Measurements from ENCODE around the gene TRIM71. TPM values are rescaled to one million over a fixed set of nuclear protein-coding genes. Genes with fewer than 3 reads are reported as not detected.

The TRIM71 gene
- total RNA-seq, 1 experiment from 2014 or later = 376 TPM

DNA sequence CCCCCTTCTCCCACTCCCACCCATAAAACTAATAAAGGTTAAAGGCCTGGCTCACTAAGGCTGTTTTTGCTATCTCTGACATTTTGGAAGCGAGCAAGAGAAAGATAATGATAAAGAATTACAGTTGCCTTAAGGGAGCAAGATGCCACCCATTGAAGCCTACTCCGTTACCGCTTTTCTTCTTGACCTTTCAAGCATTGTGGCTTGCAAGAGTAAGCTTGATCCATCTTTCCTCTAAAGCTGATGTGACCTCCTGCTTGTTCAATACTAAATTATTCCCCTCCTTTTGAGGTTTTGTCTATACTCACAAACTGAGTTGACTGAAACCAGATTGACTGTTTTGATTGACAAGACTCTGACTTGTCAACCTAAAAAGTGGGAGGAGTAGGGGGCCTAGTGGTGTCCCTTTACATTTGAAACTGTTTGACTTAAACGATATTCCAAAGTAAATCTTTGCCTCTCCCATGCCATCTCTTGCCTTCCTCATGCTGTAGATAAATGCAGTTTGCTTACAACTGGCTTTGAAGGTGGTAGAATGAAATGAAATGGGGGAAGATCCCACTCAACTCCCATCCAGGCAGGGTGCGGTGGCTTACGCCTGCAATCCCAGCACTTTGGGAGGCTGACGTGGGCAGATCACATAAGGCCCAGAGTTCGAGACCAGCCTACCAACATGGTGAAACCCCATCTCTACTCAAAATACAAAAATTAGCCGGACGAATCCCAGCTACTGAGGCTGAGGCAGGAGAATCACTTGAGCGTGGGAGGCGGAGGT is 8.0 kb downstream of the TRIM71 start:
- H2BK120ac ChIP-seq (ENCODE audit: low read depth, low read length, poor library complexity, severe bottlenecking) = no peak overlapping the region
- peaks cover 14% of the 10 kb centered on the region for H3K23me2 ChIP-seq (ENCODE audit: insufficient read length, low read depth, low read length, poor library complexity, severe bottlenecking)
- H3K14ac ChIP-seq (ENCODE audit: insufficient read depth, low read length) = no peak overlapping the region
- no peak for DNase-seq
- no peak overlapping the region for H2AK5ac ChIP-seq (ENCODE audit: insufficient read length, low read length)
- no peak overlapping the region for H4K5ac ChIP-seq (ENCODE audit: insufficient read length, low read depth, low read length)
- WGBS (ENCODE audit: extremely low coverage, insufficient read length, low lambda C conversion rate) = no CpG with 5 or more reads among the region's 12 CpGs
- no peak overlapping the region for H3T11ph ChIP-seq (ENCODE audit: low read length)
- H2BK15ac ChIP-seq (ENCODE audit: low read depth, low read length) = no peak overlapping the region
- no peaks in the 10 kb centered on the region for H4K20me1 ChIP-seq (ENCODE audit: control insufficient read depth, insufficient read depth, insufficient read length)
- peak overlapping the region; percentile 24 to 60 for H3K4me3 Mint-ChIP-seq
- H3K4me1 Mint-ChIP-seq = peaks cover 73 to 85% of the 10 kb centered on the region in 2 experiments
- H2BK20ac ChIP-seq (ENCODE audit: low read depth, low read length, poor library complexity, severe bottlenecking) = no peak overlapping the region
- no peak overlapping the region for H2BK12ac ChIP-seq (ENCODE audit: insufficient read length, low read depth, low read length)
- H3K4me2 ChIP-seq (ENCODE audit: insufficient read depth, insufficient read length, low read length) = no peak overlapping the region
- no peak overlapping the region for H3K27ac ChIP-seq (ENCODE audit: insufficient read length, low read depth, low read length)
- H4K91ac ChIP-seq (ENCODE audit: insufficient read length, low read depth, low read length) = no peak overlapping the region
- H3K9ac ChIP-seq (ENCODE audit: extremely low read depth, insufficient read length, low read length) = no peak overlapping the region
- H3K27ac Mint-ChIP-seq = peak overlapping the region in 2 of 3 experiments; percentile 82 to 95; a peak in 3 of 7 replicates
- H3K4ac ChIP-seq (ENCODE audit: low read depth, low read length) = no peak overlapping the region
- no peak overlapping the region for H3K18ac ChIP-seq (ENCODE audit: insufficient read length, low read depth, low read length)
- TF ChIP-seq, protein P1, sequence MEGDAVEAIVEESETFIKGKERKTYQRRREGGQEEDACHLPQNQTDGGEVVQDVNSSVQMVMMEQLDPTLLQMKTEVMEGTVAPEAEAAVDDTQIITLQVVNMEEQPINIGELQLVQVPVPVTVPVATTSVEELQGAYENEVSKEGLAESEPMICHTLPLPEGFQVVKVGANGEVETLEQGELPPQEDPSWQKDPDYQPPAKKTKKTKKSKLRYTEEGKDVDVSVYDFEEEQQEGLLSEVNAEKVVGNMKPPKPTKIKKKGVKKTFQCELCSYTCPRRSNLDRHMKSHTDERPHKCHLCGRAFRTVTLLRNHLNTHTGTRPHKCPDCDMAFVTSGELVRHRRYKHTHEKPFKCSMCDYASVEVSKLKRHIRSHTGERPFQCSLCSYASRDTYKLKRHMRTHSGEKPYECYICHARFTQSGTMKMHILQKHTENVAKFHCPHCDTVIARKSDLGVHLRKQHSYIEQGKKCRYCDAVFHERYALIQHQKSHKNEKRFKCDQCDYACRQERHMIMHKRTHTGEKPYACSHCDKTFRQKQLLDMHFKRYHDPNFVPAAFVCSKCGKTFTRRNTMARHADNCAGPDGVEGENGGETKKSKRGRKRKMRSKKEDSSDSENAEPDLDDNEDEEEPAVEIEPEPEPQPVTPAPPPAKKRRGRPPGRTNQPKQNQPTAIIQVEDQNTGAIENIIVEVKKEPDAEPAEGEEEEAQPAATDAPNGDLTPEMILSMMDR (conservative IDR thresholded peaks at IDR 0.05) = no peak
- no peaks in the 10 kb centered on the region for H3K27me3 ChIP-seq (ENCODE audit: insufficient read depth, low read length)
- H3K79me2 ChIP-seq (ENCODE audit: insufficient read depth, low read length) = peaks cover 96% of the 10 kb centered on the region
- no peaks in the 10 kb centered on the region for H3K9me3 ChIP-seq (ENCODE audit: control insufficient read depth, low read depth, low read length)
- no peak overlapping the region for H3K56ac ChIP-seq (ENCODE audit: insufficient read length, low read depth, low read length)
- H3K79me1 ChIP-seq (ENCODE audit: insufficient read depth, low read depth, low read length, poor library complexity, severe bottlenecking) = no peaks in the 10 kb centered on the region
- no peak overlapping the region for H4K8ac ChIP-seq (replicated peaks; ENCODE audit: insufficient read length, low read depth, low read length)
- no peak overlapping the region for H3K23ac ChIP-seq (ENCODE audit: insufficient read length, low read depth, low read length)
- no peak overlapping the region for H2BK5ac ChIP-seq (ENCODE audit: insufficient read length, low read length)
- H3K4me1 ChIP-seq (ENCODE audit: insufficient read depth, low read length) = peaks cover 5% of the 10 kb centered on the region
- no peak overlapping the region for H2AFZ ChIP-seq (ENCODE audit: low read length)
- H3K27me3 Mint-ChIP-seq (ENCODE audit: low read depth) = no peaks in the 10 kb centered on the region
- H3K36me3 Mint-ChIP-seq (ENCODE audit: insufficient read depth in 1 of 3, low read depth in 3 of 3) = peaks cover 50 to 81% (median 80%) of the 10 kb centered on the region in 3 experiments
- no peaks in the 10 kb centered on the region; a peak in 1 of 5 replicates for H3K9me3 Mint-ChIP-seq
